Heart right ventricle (tissue), 16 donors: ENCODE measurements around the gene MAML2. TPM values are rescaled to one million over a fixed set of nuclear protein-coding genes. Genes with fewer than 3 reads are reported as not detected.

Source experiments
- ATAC-seq, 8 donors: fragments of 200-7000 bp; cut with Tn5 transposase; one replicate each; pipeline ENCODE4 v1.9.1; 2020; ENCODE audit warnings: mild to moderate bottlenecking in 8 of 8, moderate library complexity in 8 of 8, moderate number of reproducible peaks in 1 of 8
- DNase-seq, 2 donors: peaks; one replicate each; pipeline ENCODE4 v3.0.0-alpha.2; 2020
- H3K27ac ChIP-seq, 10 donors: fragments of 200-600 bp; sonication (generic) in 2 of 10; one replicate each; pipeline versions ENCODE4 v1.5.0 to v1.8.0; 2020 to 2022; ENCODE audit warnings: mild to moderate bottlenecking in 3 of 10
- H3K27me3 ChIP-seq, 7 donors: fragments of 200-600 bp; one replicate each; pipeline ENCODE4 v1.8.0; 2021 to 2022; ENCODE audit warnings: mild to moderate bottlenecking in 2 of 7
- H3K36me3 ChIP-seq, 9 donors: fragments of 200-600 bp; sonication (generic) in 1 of 9; one replicate each; pipeline versions ENCODE4 v1.5.0 to v1.8.0; 2020 to 2022; ENCODE audit warnings: mild to moderate bottlenecking in 2 of 9
- H3K4me1 ChIP-seq, 9 donors: fragments of 200-600 bp; sonication (generic) in 1 of 9; one replicate each; pipeline versions ENCODE4 v1.5.0 to v1.8.0; 2020 to 2022; ENCODE audit warnings: mild to moderate bottlenecking in 4 of 9
- H3K4me3 ChIP-seq, 10 donors: fragments of 200-600 bp; sonication (generic) in 2 of 10; one replicate each; pipeline versions ENCODE4 v1.5.0 to v1.8.0; 2020 to 2022; ENCODE audit warnings: mild to moderate bottlenecking in 7 of 10, moderate library complexity in 2 of 10
- H3K9me3 ChIP-seq, 11 donors: fragments of 200-600 bp in 10 of 11; sonication (generic) in 2 of 11; one replicate each; pipeline versions ENCODE4 v1.5.0 to v1.8.0; 2013 to 2022; ENCODE audit warnings: mild to moderate bottlenecking in 2 of 11, control low read depth in 1 of 11, moderate library complexity in 1 of 11
- CTCF ChIP-seq, 9 donors: fragments of 200-600 bp; sonication (generic) in 2 of 9; IDR thresholded peaks; one replicate each; pipeline versions ENCODE4 v1.5.0 to v1.8.0; 2021 to 2022; ENCODE audit warnings: antibody characterized with exemption in 9 of 9, mild to moderate bottlenecking in 5 of 9, moderate library complexity in 1 of 9
- WGBS, 2 donors: extraction: QIAGEN DNeasy Blood & Tissue Kit; methylation state at CpG; one replicate each; pipeline ENCODE4 v1.1.7; 2013; ENCODE audit warnings: inconsistent platforms in 1 of 2; 5-methylcytosine and 5-hydroxymethylcytosine counted together
- intact Hi-C, 10 donors: fragments of 100-400 bp; cut with DNase I; formaldehyde crosslinking; loops; one replicate each; pipeline versions ENCODE4 v1.11.1 to v1.14.2; 2022
- polyA plus RNA-seq, 2 donors: library from polyadenylated mRNA; stranded (reverse); fragments of 200-250 nt; gene quantifications; one replicate each; pipeline ENCODE4 v1.2.3, GENCODE V29; 2013
- total RNA-seq, 10 donors: library from RNA; stranded (reverse); fragmentation: NEBNext Ultra II Directional in 3 of 10; extraction: Animal tissue kit (Norgen Biotek cat#: 25700) in 3 of 10; gene quantifications; one replicate each; pipeline versions ENCODE4 v1.2.1 to v1.2.4, GENCODE V29; 2021 to 2023
- donor health status: Arrhythmogenic right ventricular cardiomyopathy.
- donor health status: ischemic (EF 13 %, LVEDD 7.1; RV severe dilation, severe dysfunction).
- donor health status: healthy with polysubstance abuse.
- donor health status: DM: no; HTN: yes; CAD: no.
- donor health status: DM: no; HTN: no; CAD: no.
- donor health status: ischemic (EF 25% LVEDD 6.9; RV normal size, moderate dysfunction).
- donor health status: ischemic (EF 25% LVEDD 5.7; RV mildly dilated, moderate dysfunction).
- donor health status: healthy.
- donor health status: DM: yes; HTN: yes; CAD: no.
- donor health status: Ischemic cardiomyopathy.
- donor health status: ischemic (EF 35%, LVEDD 5.7; RV mildly dilated, moderate dysfunction).
- donor health status: nonischemic (EF 11% LVEDD 7.7; RV severe dilation, severe dysfunction).
- donor health status: DM: yes; HTN: yes; CAD: no.
- donor health status: PGD.
- donor health status: ischemic (EF 29% LVEDD 5.4; RV normal size, mild dysfunction).
- donor health status: nonischemic (EF 23%, LVEDD 6.1; RV moderate dilation, normal function).

Gene MAML2
- total and polyA plus RNA-seq, 12 donors, result 1.3 to 6.1 (median 4.1) TPM

DNA sequence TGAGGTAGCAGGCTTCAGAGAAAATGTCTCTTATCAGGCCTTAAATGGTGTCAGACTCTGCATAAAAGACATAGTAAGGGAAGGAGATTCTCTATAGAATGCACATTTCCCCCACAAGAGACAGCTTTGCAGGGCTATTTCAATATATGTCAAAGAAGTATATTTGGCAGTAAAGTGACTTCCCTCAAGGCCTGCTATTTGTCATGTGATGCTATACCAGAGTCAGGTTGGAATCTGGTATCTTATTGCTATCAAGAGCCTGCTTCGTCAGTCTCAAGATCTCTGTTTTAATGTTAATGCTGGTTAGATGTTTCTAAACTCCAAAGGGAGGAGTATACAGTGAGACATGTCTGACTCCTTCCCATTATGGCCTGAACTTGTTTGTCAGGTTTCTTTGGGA lies 378.7 kb downstream of the MAML2 start:
- Histone ChIP-seq H3K27ac (no peak overlapping the region), H3K36me3 (no peaks in the 10 kb centered on the region), H3K4me3 (no peak overlapping the region), H3K27me3 (no peaks in the 10 kb centered on the region), H3K4me1 (no peaks in the 10 kb centered on the region), H3K9me3 (peaks cover 0 to 11% (median 0%) of the 10 kb centered on the region in 11 donors)
- no peak for TF ChIP-seq CTCF (IDR thresholded peaks at IDR 0.05)
- WGBS, 2 donors, result 79 to 83% methylated on average over 1 of the region's 1 CpG
- ATAC-seq, result no peak
- DNase-seq, result no peak
- intact Hi-C loops, result loop anchor here in 1 of 10 donors (2.0 kb wide), 1 partner anchor 33 kb away; no protein-coding TSS in a partner anchor

DNA sequence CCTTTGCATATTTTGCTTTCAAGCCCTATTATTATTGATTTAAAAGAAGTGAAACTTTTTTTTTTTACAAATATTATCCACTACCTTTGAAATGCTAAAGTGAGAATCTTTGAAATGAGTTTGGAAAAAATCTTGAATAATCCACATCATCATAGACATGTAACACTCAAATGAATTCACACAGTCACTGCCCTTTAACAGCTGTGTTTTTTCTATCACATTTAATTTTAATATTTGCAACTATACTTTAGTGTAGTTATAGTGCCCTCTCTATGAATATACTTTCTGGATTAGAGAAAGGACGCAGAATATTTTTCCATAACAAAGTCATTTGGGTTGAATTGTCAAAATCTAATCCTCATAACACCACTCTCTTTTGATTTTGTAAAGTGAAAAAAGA lies 381.2 kb downstream of the MAML2 start:
- Histone ChIP-seq H3K27me3 (no peaks in the 10 kb centered on the region), H3K36me3 (no peaks in the 10 kb centered on the region), H3K4me3 (no peak overlapping the region), H3K4me1 (no peaks in the 10 kb centered on the region), H3K9me3 (no peaks in the 10 kb centered on the region), H3K27ac (no peak overlapping the region)
- WGBS, 2 donors, result 94 to 98% methylated on average over 1 of the region's 1 CpG
- no peak for TF ChIP-seq CTCF (IDR thresholded peaks at IDR 0.05)
- DNase-seq, result no peak
- ATAC-seq, result no peak
- intact Hi-C loops, result no loop called here

DNA sequence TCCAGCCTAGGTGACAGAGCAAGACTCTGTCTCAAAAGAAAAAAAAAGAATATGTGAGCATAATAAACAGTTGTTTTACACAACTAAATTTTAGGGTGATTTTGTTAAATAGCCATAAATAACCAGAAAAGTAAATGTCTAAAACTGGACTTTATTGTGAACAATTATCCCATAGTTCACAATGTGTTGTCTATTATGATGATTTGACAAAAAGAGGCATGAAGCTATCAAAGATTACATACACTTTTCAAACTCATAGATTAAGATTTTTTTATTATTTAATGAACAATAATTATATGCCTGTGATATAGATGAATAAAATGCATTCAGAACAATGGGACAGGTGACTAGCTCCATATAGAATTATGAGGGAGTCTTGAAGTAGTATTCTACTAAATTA lies 392.1 kb downstream of the MAML2 start:
- intact Hi-C loops, result no loop called here
- Histone ChIP-seq H3K36me3 (no peaks in the 10 kb centered on the region), H3K4me3 (no peak overlapping the region), H3K27me3 (no peaks in the 10 kb centered on the region), H3K4me1 (no peaks in the 10 kb centered on the region), H3K27ac (no peak overlapping the region), H3K9me3 (peaks cover 0 to 4% (median 0%) of the 10 kb centered on the region in 11 donors)
- ATAC-seq (no peak), DNase-seq (no peak)
- no peak for TF ChIP-seq CTCF (IDR thresholded peaks at IDR 0.05)

- Histone ChIP-seq H3K36me3 (no peaks in the 10 kb centered on the region), H3K4me1 (no peaks in the 10 kb centered on the region), H3K4me3 (no peak overlapping the region), H3K9me3 (peaks cover 0 to 21% (median 0%) of the 10 kb centered on the region in 11 donors), H3K27me3 (no peaks in the 10 kb centered on the region), H3K27ac (no peak overlapping the region)
- 92 to 95% methylated on average over 3 of the region's 3 CpGs for WGBS, 2 donors
- DNase-seq (no peak), ATAC-seq (no peak)
- no peak for TF ChIP-seq CTCF (IDR thresholded peaks at IDR 0.05)
- intact Hi-C loops, result no loop called here
Observed at GRCh38 chr11:95948637-95949036, 394.4 kb downstream of the MAML2 start.
